ENCODE measurements around the gene PTPRQ. TPM values are rescaled to one million over a fixed set of nuclear protein-coding genes. Genes with fewer than 3 reads are reported as not detected.

PTPRQ gene
- total and polyA plus RNA-seq, 2 of the 8 experiments (the other 6 are each of a cell fraction or from before 2014, with no cell fraction given): not detected

DNA sequence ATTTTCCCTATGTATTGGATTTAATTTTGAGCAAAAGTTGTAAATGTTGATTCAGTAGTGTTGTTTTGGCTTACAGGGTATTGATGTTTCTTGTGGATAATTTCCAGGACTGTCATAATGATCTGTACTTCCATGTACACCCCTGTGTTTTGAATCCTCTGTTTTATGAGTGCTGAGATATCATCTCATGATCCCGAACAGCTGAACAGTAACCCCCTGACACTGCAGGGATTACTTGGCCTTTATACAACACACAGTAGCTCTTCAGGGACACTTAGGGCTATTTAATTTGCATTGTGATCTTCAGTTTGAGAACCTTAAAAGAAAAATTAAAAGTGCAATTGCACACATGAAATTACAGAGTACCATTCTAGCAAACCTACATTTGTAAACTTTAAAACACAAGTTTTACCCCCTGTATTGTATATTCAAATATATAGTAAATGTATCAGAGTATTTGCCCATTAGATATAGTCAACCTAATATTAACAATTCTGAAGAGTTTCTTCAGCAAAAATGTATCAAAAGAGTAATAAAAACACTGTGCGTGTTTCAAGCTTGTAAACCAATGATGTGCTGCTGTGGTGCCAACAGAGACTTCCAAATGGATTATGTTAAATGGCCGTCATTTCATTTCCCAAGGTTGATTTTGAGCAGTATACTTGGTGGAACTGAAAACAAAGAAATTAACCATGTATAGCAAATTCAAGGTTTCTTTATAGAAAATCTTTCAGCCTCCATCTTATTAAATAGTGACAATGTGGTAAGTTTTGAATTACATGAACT is 235.5 kb downstream of the PTPRQ start:
- H2BK20ac ChIP-seq (ENCODE audit: low read length): no peak overlapping the region
- 88% methylated on average over 3 of the region's 3 CpGs; no CpG with 5 or more reads in 1 of the 2 experiments for WGBS, 2 experiments (ENCODE audit: extremely low coverage in 1 of 2, insufficient coverage in 1 of 2, insufficient read length in 1 of 2, insufficient replicate concordance in 2 of 2, low coverage in 1 of 2, low lambda C conversion rate in 2 of 2, missing lambda C conversion rate in 1 of 2)
- DNase-seq (ENCODE audit: low read depth in 1 of 2, low spot score in 2 of 2) (no peak), FAIRE-seq (no peak)
- no peaks in the 10 kb centered on the region for H4K20me1 ChIP-seq (replicated peaks in 1 of 2; ENCODE audit: control insufficient read depth in 1 of 2, insufficient read depth in 2 of 2, low read length in 2 of 2)
- ChIA-PET POLR2A (ENCODE audit: partially characterized antibody) (no interaction called here), CTCF (ENCODE audit: partially characterized antibody) (no interaction called here)
- H2BK12ac ChIP-seq (ENCODE audit: low read depth, low read length): no peak overlapping the region
- no peak overlapping the region for H4K5ac ChIP-seq (ENCODE audit: insufficient read length, low read depth, low read length)
- no peak overlapping the region for H3K4me3 ChIP-seq (ENCODE audit: extremely low read depth in 1 of 4, insufficient read depth in 2 of 4, low read depth in 3 of 4, low read length in 4 of 4)
- H3K4me2 ChIP-seq (ENCODE audit: insufficient read depth in 1 of 2, low read depth in 2 of 2, low read length in 2 of 2): no peak overlapping the region
- no peaks in the 10 kb centered on the region for H3K79me2 ChIP-seq (ENCODE audit: control insufficient read depth in 1 of 2, insufficient read depth in 2 of 2, low read length in 2 of 2)
- H3K27ac ChIP-seq (ENCODE audit: low read depth, low read length): no peak overlapping the region
- H3K14ac ChIP-seq (ENCODE audit: insufficient read length): no peak overlapping the region
- H3K18ac ChIP-seq (ENCODE audit: extremely low read depth, low read length): no peak overlapping the region
- no peak overlapping the region for H4K91ac ChIP-seq (replicated peaks; ENCODE audit: insufficient read length, low read length)
- no peak overlapping the region for H3K9ac ChIP-seq (replicated peaks in 1 of 4; ENCODE audit: extremely low read depth in 1 of 4, low read depth in 3 of 4, low read length in 3 of 4)
- H3K23ac ChIP-seq (ENCODE audit: insufficient read length): no peak overlapping the region
- peak overlapping the region; percentile 38 for H2BK120ac ChIP-seq (replicated peaks; ENCODE audit: low read depth, low read length)
- H3K56ac ChIP-seq (replicated peaks; ENCODE audit: insufficient read length, low read depth, low read length): no peak overlapping the region
- no peaks in the 10 kb centered on the region for H3K36me3 ChIP-seq (ENCODE audit: control insufficient read depth in 2 of 4, insufficient read depth in 4 of 4, low read length in 3 of 4)
- 0 out of 2 replicates have a peak overlapping the region, but pooled peaks have one; percentile 34 for H2AFZ ChIP-seq (ENCODE audit: low read length)
- H2AK5ac ChIP-seq (ENCODE audit: low read depth, low read length): no peak overlapping the region
- no peak for TF ChIP-seq JUND (IDR thresholded peaks at IDR 0.05; ENCODE audit: low read length)
- TF ChIP-seq, protein P1, sequence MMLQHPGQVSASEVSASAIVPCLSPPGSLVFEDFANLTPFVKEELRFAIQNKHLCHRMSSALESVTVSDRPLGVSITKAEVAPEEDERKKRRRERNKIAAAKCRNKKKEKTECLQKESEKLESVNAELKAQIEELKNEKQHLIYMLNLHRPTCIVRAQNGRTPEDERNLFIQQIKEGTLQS (IDR thresholded peaks at IDR 0.05; ENCODE audit: insufficient read depth, low read depth, low read length): no peak
- TF ChIP-seq, protein P2, sequence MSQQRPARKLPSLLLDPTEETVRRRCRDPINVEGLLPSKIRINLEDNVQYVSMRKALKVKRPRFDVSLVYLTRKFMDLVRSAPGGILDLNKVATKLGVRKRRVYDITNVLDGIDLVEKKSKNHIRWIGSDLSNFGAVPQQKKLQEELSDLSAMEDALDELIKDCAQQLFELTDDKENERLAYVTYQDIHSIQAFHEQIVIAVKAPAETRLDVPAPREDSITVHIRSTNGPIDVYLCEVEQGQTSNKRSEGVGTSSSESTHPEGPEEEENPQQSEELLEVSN (IDR thresholded peaks at IDR 0.05): no peak
- TF ChIP-seq GABPA (IDR thresholded peaks at IDR 0.05; ENCODE audit: borderline replicate concordance, insufficient read depth, low read length): no peak
- TF ChIP-seq, protein P3, sequence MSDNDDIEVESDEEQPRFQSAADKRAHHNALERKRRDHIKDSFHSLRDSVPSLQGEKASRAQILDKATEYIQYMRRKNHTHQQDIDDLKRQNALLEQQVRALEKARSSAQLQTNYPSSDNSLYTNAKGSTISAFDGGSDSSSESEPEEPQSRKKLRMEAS (IDR thresholded peaks at IDR 0.05): no peak
- no peak for TF ChIP-seq TCF12 (IDR thresholded peaks at IDR 0.05; ENCODE audit: low read depth, low read length)
- TF ChIP-seq YY1 (IDR thresholded peaks at IDR 0.05; ENCODE audit: low read depth, low read length): no peak
- H3K4me1 ChIP-seq (replicated peaks in 1 of 4; ENCODE audit: control insufficient read depth in 3 of 4, insufficient read depth in 4 of 4, low read length in 3 of 4): peaks cover 0 to 9% (median 5%) of the 10 kb centered on the region in 4 experiments; a peak in 4 of 7 replicates
- no peak overlapping the region for H2BK15ac ChIP-seq (ENCODE audit: low read length)
- H3K79me1 ChIP-seq (ENCODE audit: low read depth, low read length): no peaks in the 10 kb centered on the region
- no peaks in the 10 kb centered on the region for H3K27me3 ChIP-seq (replicated peaks in 1 of 4; ENCODE audit: control insufficient read depth in 3 of 4, extremely low read depth in 1 of 4, insufficient read depth in 3 of 4, low read length in 3 of 4)
- no peak overlapping the region for H2BK5ac ChIP-seq (ENCODE audit: low read depth, low read length)
- no peaks in the 10 kb centered on the region for H3K9me3 ChIP-seq (ENCODE audit: insufficient read depth in 2 of 2, low read depth in 1 of 2, low read length in 1 of 2)
- H3K23me2 ChIP-seq (ENCODE audit: low read depth, low read length): no peaks in the 10 kb centered on the region
- no peak overlapping the region for H4K8ac ChIP-seq (ENCODE audit: extremely low read depth, insufficient read depth, low read length)
- H3K4ac ChIP-seq (replicated peaks; ENCODE audit: insufficient read length, low read depth, low read length): no peak overlapping the region

Measured in H1 (cell line).